ENCODE results near the gene NPAS2.

DNA sequence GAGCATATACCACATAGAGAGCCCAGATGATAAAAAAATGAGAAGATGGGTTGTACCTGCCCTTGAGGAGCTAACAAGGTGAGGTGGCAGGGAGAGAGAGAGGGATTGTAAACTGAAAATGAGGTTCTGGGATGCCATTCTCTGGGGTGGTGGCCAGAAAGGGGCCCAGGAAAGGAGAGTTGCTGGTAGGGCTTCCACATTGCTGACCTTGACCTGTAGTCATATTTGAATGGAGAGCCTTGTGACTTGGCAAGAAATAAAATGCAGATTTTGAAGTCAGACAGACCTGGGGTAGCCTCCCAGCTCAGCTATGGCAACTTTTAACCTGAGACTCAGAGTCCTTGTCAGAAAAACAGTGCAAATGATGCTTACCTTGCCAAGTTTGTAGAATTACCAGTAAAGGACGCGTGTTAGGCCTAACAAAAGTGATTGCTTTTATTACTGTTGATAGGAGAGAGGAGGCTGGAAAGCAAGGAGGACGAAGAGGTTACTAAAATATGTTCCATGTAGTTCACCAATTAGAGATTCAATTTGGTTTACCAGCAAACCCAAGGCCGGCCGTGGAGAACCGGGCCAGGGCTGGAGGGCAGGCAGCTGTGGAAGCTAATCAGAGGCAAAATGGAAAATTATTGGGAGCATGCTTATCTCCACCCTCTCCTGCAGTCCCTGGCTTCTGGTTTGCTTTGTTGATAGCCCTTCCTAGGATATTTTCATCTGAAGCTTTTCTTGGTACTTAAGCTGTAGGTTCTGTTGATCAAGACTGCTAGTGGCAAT lies 3.9 kb downstream of the NPAS2 start:
- no peak for TF ChIP-seq CTCF (IDR thresholded peaks at IDR 0.05)
- TF ChIP-seq POLR2AphosphoS5 (IDR thresholded peaks at IDR 0.05) = no peak
